HG03066 (cell line): ENCODE data around the gene CD300A.

Experiments
- ATAC-seq: cut with Tn5 transposase; IDR thresholded peaks from one replicate; pipeline ENCODE4 v1.9.1; 2021; ENCODE audit warnings: low read depth; ENCODE audit not compliant: unreplicated experiment

CD300A gene

GRCh38 chr17:74466111-74466827 is at the start of gene CD300A:
CD300A (plus strand) TSS chr17:74466634; CDS start chr17:74466704, 70 bp downstream.
- ATAC-seq = no peak

DNA sequence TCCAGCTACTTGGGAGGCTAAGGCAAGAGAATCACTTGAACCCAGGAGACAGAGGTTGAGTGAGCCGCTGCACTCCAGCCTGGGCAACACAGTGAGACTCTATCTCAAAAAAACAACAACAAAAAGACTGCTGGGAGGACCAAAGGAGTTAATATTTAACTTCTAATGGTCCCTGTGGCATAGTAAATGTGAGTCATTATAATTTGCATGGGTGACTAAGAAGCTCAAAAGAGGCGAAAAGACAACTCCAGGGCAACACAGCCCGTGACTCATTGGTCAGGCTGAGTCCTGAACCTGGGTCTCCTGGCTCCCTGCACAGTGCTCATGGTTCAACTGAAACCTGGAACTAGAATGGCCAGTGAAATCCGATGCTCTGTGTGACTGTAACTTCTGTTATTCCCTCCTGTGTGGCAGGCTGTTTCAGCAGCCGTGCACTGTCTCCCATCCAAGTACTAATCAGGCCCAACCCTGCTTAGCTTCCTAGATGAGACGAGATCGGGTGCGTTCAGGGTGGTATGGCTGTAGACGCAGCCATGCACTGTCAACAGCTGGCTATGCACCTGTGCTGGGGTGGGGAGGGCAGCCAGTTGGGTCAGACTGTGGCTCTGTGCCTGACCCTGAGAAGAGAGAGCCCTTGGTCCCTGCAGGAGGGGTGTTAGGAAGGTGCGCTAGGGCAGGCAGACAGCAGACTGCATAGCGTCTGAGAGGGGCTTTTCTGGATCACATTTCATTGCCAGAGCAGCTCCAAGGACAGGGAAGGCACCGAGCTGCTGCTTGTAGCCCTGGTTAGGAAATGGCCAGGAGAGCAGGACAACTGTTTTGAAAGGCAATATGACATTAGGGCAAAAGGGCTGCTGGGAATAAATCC is 49.0 kb upstream of the CD300A start:
- no peak for ATAC-seq

DNA sequence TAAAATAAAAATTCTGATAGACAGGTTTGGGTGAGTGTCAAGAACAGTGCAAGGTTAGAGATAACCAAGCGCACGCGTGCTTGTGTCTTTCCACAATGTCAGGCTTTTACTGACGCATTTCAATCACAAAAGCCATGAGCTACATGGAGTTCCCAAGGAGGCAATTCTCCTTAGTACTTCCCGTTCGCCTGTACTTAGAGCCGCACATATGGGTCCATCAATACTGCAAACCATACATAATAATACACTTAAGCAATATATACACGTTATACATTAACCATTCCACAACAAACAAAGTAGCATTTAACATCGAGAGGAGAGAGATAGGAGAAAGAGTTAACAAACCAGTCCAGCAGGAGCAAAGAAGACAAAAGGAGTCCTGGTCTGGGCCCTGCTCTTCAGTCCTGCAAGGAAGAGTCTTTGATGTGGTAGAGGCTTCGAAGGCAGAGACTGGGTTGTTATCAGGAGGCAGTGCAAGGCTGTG is 46.5 kb upstream of the CD300A start:
- ATAC-seq = no peak

DNA sequence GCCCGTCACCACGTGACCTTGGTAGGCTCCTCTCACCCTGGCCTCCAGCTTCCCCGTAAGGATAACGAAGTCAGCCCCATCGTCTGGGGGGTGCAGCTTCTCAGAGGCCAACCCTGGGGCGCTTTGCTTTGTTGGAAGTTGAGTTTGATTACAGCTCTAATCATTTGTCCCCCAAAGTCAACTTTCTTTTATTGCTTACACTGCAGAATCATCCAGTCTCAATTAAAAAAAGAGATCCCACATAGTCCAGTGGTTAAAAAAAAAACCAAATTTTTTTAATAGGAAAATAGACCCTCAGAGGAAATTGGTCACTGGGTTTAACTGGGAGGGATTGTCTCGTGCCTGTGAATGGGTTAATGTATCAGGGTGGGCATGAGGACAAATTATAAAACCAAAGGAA is 42.3 kb upstream of the CD300A start:
- ATAC-seq = no peak

DNA sequence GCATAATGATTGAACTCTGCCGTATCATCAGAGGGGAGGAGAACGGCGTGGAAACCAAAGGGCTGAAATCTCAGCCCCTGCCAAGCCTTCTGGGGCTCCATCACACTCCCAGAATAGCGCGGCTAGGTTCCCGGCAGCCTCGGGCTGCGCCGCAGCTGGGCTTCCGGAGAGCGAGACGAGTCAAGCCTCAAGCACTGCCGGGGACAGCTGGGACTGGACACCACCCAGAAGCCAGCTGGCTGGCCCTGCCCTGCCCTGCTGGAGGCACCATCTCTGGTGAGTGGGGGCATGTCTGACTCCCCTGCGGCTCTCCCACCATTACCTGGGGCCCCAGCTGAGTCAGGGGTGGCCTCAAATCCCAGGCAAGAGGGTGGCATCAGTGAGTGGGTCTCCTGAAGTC is 41.8 kb upstream of the CD300A start:
- ATAC-seq = no peak

- no peak for ATAC-seq
Observed at GRCh38 chr17:74426551-74427047, 39.8 kb upstream of the CD300A start.

DNA sequence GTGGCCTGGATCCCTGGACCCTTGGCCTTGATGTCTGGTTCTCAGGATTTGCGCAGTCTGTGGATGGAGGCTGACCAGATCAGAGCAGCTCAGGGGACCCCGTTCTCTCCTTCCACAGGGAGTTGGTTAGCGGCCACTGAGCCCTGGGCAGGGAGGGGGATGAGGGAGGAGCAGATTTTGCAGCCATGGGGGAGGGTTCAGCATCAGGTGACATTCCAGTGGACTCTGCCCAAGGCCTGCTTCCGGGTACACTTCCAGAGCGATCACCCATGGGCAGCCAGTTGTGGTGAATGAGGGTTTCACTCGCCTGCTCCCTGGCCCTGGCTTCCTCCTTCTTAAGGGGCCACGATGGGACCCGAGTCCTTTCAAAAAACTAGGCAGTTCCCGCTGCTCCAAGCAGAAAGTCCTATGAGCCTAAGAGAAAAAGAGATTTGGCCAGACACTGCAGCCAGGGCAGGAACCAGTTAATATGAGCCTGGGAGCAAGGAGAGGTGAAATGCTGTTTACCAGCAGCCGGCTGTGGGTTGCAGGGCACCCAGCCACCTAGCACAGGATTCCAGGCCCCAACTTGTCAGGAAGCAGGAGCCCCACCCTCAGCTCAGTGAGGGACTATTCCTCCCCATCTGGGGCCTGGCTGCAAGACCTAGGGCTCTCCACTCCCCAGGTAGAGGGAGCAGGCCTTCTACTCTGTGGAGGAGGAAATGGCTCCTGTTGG is 39.2 kb upstream of the CD300A start:
- ATAC-seq = no peak

GRCh38 chr17:74427763-74428153 is 38.7 kb upstream of the CD300A start:
- ATAC-seq = no peak

GRCh38 chr17:74429604-74430384 is 36.6 kb upstream of the CD300A start:
- ATAC-seq = peak; percentile 20

- peak; percentile 20 for ATAC-seq
Observed at GRCh38 chr17:74430385-74430705, 36.1 kb upstream of the CD300A start.

DNA sequence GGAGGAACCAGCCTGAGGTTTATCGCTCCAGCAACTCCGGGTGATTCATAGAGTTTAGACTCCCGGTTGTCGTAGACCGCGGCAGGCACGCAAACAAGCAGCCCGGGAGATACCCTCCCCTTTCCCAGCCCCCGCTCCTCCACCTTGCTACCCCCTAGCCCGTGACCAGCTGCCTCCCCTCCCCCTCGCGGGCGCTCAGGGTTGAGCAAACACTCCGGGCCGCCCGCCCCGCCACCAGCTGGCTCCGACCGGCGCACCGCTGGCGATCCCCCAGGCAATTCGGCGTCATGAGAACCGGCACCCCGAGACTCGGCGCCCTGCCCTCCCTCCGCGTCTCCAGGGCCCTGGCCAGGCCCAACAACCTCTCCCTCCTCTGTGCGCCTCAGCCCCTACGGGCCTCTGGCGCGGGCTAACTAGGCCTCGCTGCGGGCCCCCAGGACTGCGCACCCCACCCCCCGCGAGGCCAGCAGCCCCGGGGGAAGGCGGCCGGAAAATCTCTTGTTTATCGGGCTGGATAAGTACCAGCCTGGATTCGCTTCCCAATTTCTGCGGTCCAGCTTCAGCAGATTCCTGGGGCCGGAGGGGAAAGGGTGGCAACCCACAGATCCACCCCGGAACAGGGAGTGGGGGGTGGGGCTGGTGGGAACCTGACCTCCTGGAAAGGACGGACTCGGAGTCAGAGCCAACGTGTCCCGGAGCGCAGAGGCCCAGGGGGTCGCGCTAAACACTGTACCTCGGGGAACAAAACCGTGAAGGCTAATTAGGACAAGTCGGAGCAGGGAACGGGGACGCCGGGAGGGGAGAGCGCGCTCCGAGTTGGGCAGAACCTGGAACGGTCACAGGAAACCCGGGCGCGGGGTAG is 35.5 kb upstream of the CD300A start:
- peak; percentile 52 for ATAC-seq

GRCh38 chr17:74431568-74432423 is 34.6 kb upstream of the CD300A start, which contains the start of gene GPRC5C:
GPRC5C (plus strand) TSS chr17:74432088; CDS start chr17:74439777, 7,689 bp downstream.
- no peak for ATAC-seq

DNA sequence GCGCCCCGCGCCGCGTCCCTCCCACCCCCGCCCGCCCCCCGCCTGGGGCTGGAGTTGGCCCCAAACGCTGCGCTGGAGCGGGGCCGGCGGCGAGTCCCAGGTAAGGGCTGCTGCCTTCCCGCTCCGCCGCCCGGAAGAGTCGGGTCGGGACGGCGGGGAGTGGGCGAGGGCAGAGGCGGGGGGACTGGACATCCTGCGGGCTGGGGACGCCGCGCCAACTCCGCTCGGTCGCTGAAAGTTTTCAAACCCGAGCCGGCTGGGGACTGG is 34.1 kb upstream of the CD300A start:
- no peak for ATAC-seq

GRCh38 chr17:74432766-74433391 is 33.6 kb upstream of the CD300A start:
- no peak for ATAC-seq

DNA sequence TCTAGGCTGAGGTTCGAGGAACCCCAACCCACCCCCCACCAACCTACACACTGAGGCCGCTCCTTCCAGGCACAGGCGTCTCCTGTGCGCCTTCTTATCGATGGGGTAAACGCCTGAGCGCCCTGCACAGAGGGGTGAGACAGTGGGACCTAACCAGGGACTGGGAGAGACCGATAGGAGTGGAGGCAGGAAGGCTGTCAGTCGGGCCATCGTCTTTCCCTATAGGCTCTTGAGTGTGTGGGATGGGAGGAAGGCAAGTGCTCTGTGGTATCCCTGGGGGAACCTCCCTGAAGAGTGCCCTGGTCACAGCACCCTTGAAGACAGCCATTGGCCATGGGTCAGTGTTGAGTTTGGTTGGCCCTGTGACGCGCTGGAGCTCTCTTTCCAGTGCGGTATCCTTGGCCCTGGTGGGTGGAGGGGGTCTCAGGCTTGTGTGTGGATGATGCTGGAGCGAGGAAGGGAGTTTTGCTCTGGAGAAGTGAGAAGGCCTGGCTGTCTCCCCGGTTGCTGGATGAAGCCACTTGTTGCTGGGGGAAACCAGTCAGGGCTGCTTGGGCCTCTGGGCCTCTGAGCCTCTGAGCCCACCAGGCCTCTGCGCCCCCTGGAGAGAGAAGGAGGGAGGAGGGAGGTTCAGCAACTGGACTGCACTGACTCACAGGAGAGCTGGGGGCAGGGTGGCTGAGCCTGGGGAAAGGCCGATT is 32.9 kb upstream of the CD300A start:
- no peak for ATAC-seq

DNA sequence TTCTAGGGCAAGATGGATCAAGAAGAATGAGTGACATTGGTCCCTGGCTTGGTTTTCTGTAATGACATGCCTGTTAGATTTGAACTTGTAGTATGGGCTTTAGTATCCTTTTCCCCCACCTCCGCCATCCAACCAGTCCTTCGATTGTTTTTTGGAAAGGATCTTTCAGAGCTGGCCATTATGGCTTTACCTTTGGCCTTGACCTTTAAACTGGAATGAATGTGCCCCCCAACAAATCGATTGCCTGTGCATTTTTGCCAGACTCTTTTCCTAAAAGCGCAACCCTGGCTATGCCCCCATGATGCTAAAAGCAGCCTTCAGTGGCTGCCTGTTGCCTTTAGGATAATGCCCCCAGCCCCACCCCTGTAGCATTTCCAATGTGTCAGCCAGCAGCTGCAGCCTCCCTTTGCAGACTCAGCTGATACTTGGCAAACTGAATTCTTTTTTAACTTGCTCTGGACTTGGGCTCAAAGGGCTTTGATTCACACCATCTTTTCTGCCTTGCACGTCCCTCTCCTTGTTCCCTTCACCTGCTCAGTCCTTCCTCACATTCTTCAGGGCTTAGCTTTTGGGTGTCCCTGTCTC is 30.6 kb upstream of the CD300A start:
- ATAC-seq = no peak

GRCh38 chr17:74437702-74438101 is 28.7 kb upstream of the CD300A start:
- ATAC-seq = no peak
